ENCODE measurements around the gene LHFPL3.

DNA sequence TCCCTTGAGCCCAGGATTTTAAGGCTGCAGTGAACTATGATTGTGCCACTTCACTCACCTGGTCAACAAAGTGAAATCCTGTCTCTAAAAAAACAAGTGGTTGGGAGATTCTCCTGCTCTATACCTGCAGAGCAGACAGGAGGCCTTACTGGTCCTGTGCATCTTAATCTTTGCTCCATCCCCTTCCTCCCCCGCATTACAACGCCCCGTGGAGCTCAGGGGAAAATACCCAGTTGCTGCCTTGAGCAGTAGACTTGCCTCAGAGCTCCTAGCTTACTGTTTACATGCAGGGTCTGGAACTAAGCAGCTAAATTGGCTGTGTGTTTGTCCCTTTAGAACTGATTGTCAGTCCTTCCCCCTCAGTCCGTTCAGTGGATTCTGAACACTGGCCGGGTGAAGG lies 561.8 kb downstream of the LHFPL3 start:
- TF ChIP-seq POLR2AphosphoS5 (IDR thresholded peaks at IDR 0.05; ENCODE audit: low read depth, low read length) (no peak), JUND (IDR thresholded peaks at IDR 0.05) (no peak), FOXJ3 (CRISPR knock-in tag; IDR thresholded peaks at IDR 0.05) (no peak), TAF1 (IDR thresholded peaks at IDR 0.05; ENCODE audit: borderline replicate concordance, low read depth, low read length) (no peak), EP300 (IDR thresholded peaks at IDR 0.05; ENCODE audit: borderline replicate concordance in 1 of 2, low read depth in 1 of 2, low read length in 1 of 2) (no peak), ELF1 (IDR thresholded peaks at IDR 0.05) (no peak), SMC3 (IDR thresholded peaks at IDR 0.05; ENCODE audit: low read depth, low read length) (no peak)
- TF ChIP-seq, protein P1, sequence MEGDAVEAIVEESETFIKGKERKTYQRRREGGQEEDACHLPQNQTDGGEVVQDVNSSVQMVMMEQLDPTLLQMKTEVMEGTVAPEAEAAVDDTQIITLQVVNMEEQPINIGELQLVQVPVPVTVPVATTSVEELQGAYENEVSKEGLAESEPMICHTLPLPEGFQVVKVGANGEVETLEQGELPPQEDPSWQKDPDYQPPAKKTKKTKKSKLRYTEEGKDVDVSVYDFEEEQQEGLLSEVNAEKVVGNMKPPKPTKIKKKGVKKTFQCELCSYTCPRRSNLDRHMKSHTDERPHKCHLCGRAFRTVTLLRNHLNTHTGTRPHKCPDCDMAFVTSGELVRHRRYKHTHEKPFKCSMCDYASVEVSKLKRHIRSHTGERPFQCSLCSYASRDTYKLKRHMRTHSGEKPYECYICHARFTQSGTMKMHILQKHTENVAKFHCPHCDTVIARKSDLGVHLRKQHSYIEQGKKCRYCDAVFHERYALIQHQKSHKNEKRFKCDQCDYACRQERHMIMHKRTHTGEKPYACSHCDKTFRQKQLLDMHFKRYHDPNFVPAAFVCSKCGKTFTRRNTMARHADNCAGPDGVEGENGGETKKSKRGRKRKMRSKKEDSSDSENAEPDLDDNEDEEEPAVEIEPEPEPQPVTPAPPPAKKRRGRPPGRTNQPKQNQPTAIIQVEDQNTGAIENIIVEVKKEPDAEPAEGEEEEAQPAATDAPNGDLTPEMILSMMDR (IDR thresholded peaks at IDR 0.05): no peak
- TF ChIP-seq, protein P2, sequence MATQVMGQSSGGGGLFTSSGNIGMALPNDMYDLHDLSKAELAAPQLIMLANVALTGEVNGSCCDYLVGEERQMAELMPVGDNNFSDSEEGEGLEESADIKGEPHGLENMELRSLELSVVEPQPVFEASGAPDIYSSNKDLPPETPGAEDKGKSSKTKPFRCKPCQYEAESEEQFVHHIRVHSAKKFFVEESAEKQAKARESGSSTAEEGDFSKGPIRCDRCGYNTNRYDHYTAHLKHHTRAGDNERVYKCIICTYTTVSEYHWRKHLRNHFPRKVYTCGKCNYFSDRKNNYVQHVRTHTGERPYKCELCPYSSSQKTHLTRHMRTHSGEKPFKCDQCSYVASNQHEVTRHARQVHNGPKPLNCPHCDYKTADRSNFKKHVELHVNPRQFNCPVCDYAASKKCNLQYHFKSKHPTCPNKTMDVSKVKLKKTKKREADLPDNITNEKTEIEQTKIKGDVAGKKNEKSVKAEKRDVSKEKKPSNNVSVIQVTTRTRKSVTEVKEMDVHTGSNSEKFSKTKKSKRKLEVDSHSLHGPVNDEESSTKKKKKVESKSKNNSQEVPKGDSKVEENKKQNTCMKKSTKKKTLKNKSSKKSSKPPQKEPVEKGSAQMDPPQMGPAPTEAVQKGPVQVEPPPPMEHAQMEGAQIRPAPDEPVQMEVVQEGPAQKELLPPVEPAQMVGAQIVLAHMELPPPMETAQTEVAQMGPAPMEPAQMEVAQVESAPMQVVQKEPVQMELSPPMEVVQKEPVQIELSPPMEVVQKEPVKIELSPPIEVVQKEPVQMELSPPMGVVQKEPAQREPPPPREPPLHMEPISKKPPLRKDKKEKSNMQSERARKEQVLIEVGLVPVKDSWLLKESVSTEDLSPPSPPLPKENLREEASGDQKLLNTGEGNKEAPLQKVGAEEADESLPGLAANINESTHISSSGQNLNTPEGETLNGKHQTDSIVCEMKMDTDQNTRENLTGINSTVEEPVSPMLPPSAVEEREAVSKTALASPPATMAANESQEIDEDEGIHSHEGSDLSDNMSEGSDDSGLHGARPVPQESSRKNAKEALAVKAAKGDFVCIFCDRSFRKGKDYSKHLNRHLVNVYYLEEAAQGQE (IDR thresholded peaks at IDR 0.05; ENCODE audit: low read depth, low read length): no peak

Measured in SK-N-SH (cell line).